HCT116 (cell line): ENCODE measurements around the gene RAB3GAP2.

Source experiments
- ATF3 ChIP-seq: IDR thresholded peaks from 2 replicates; pipeline ENCODE4 v1.6.1; 2012
- CEBPB ChIP-seq: IDR thresholded peaks from 2 replicates; pipeline ENCODE4 v1.6.1; 2012; ENCODE audit warnings: low read depth
- CTCF ChIP-seq, 3 experiments: fragments of 200-600 bp in 1 of 3; sonication (generic) in 1 of 3; IDR thresholded peaks in 2 of 3; conservative IDR thresholded peaks in 1 of 3; 2 replicates each; pipeline ENCODE4 v1.5.1; 2012 to 2017; ENCODE audit warnings: low read depth in 2 of 3, low read length in 2 of 3, antibody characterized with exemption in 1 of 3, borderline replicate concordance in 1 of 3, control low read depth in 1 of 3, mild to moderate bottlenecking in 1 of 3, mixed read lengths in 1 of 3, mixed run types in 1 of 3, moderate library complexity in 1 of 3; ENCODE audit not compliant: insufficient read depth in 1 of 3
- EZH2 ChIP-seq: fragments of 200-600 bp; sonication (generic); IDR thresholded peaks from 2 replicates; pipeline ENCODE4 v1.6.1; 2017; ENCODE audit warnings: antibody characterized with exemption, mixed run types
- JUND ChIP-seq: IDR thresholded peaks from 2 replicates; pipeline ENCODE4 v1.6.1; 2012
- POLR2A ChIP-seq: IDR thresholded peaks from 2 replicates; pipeline ENCODE4 v1.7.0; 2011; ENCODE audit warnings: borderline replicate concordance; ENCODE audit not compliant: insufficient read depth, insufficient read length; ENCODE audit errors: extremely low read depth
- POLR2AphosphoS5 ChIP-seq: IDR thresholded peaks from 2 replicates; pipeline ENCODE4 v1.6.1; 2011; ENCODE audit warnings: mild to moderate bottlenecking, low read depth, low read length, moderate library complexity
- RAD21 ChIP-seq: IDR thresholded peaks from 2 replicates; pipeline ENCODE4 v1.6.1; 2012; ENCODE audit warnings: low read depth, mild to moderate bottlenecking
- REST ChIP-seq: IDR thresholded peaks from 2 replicates; pipeline ENCODE4 v1.6.1; 2012; ENCODE audit warnings: low read depth
- YY1 ChIP-seq: IDR thresholded peaks from 2 replicates; pipeline ENCODE4 v1.6.1; 2011; ENCODE audit warnings: low read length, low read depth, moderate library complexity, mild to moderate bottlenecking; ENCODE audit not compliant: insufficient replicate concordance; ENCODE audit errors: extremely low read depth
- ZFX ChIP-seq: fragments of 450-650 bp; IDR thresholded peaks from 2 replicates; pipeline ENCODE4 v1.6.1; 2017
- ZNF274 ChIP-seq: fragments of 200-500 bp; sonication (Bioruptor generic); IDR thresholded peaks from 2 replicates; pipeline ENCODE4 v1.6.1; 2014; ENCODE audit warnings: mild to moderate bottlenecking, low read depth, low read length, inconsistent platforms

GRCh38 chr1:220166853-220167252 is 105.4 kb downstream of the RAB3GAP2 start:
- TF ChIP-seq CTCF (IDR thresholded peaks at IDR 0.05 in 2 of 3, conservative IDR thresholded peaks at IDR 0.05 in 1 of 3; ENCODE audit: borderline replicate concordance in 1 of 3, insufficient read depth in 1 of 3, low read depth in 2 of 3, low read length in 2 of 3) (no peak), YY1 (no peak), EZH2 (no peak), REST (no peak), POLR2AphosphoS5 (no peak), ZNF274 (no peak), ZFX (no peak), CEBPB (no peak), POLR2A (no peak), RAD21 (no peak), JUND (no peak), ATF3 (no peak)
